GM18511 (cell line): ENCODE data around the gene RUNX3.
"Not testable (repeated sequence)": the region's sequence is repeated elsewhere in the genome, so short reads cannot be mapped to it uniquely, and the experiment has no call there.

ENCODE experiments used
- ATAC-seq: cut with Tn5 transposase; IDR thresholded peaks from one replicate; pipeline ENCODE4 v1.9.1; 2021; ENCODE audit warnings: mild to moderate bottlenecking, moderate library complexity; ENCODE audit not compliant: unreplicated experiment

Gene RUNX3

GRCh38 chr1:24914226-24915069, 15.6 kb downstream of the RUNX3 start:
- ATAC-seq: no peak

GRCh38 chr1:24913616-24914225, 16.4 kb downstream of the RUNX3 start:
- no peak for ATAC-seq

GRCh38 chr1:24913274-24913604, 16.8 kb downstream of the RUNX3 start:
- no peak for ATAC-seq

- ATAC-seq: no peak
Observed at GRCh38 chr1:24912376-24913273, 17.5 kb downstream of the RUNX3 start.

- ATAC-seq: no peak
Observed at GRCh38 chr1:24911651-24912155, 18.4 kb downstream of the RUNX3 start.

- no peak for ATAC-seq
Observed at GRCh38 chr1:24910751-24911650, 19.1 kb downstream of the RUNX3 start.

- ATAC-seq: no peak
Observed at GRCh38 chr1:24910210-24910609, 19.9 kb downstream of the RUNX3 start.

GRCh38 chr1:24909388-24909898, 20.6 kb downstream of the RUNX3 start:
- ATAC-seq: no peak

- ATAC-seq: no peak
Observed at GRCh38 chr1:24908591-24909259, 21.4 kb downstream of the RUNX3 start.

- not testable (repeated sequence) for ATAC-seq
Observed at GRCh38 chr1:24907587-24908294, 22.3 kb downstream of the RUNX3 start.

GRCh38 chr1:24906760-24907490, 23.2 kb downstream of the RUNX3 start:
- no peak for ATAC-seq

GRCh38 chr1:24905979-24906720, 23.9 kb downstream of the RUNX3 start:
- ATAC-seq: no peak

GRCh38 chr1:24905355-24905978, 24.6 kb downstream of the RUNX3 start:
- ATAC-seq: no peak

- no peak for ATAC-seq
Observed at GRCh38 chr1:24904731-24905354, 25.2 kb downstream of the RUNX3 start.

GRCh38 chr1:24903955-24904730, 25.9 kb downstream of the RUNX3 start:
- no peak for ATAC-seq

GRCh38 chr1:24903560-24903954, 26.5 kb downstream of the RUNX3 start:
- no peak for ATAC-seq
